Measurements from ENCODE around the gene HCRT. TPM values are rescaled to one million over a fixed set of nuclear protein-coding genes. Genes with fewer than 3 reads are reported as not detected.
A peak's percentile ranks its signal among the peaks of the same experiment; 100 is the strongest.

Gene HCRT
- polyA plus RNA-seq, 1 donor from 2014 or later = not detected

DNA sequence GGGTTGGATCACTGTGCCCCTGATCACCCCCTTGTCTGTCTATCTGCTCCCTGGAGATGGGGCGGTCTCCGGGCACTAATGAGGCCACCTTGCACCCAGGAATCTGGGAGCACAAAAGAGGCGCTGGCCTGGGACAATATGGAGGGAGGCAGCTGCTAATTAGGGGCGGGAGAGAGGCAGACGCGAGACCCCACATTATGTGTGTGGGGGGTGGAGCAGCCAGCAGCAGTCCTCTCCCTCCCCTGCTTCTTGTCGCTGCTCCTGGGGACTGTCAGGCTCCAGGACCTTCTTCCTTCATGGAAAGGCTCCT, 324 bp upstream of the HCRT start:
- Histone ChIP-seq H4K20me1 (ENCODE audit: insufficient read depth) (no peaks in the 10 kb centered on the region), H2AFZ (ENCODE audit: low read depth, low read length) (peak overlapping the region; percentile 51), H3F3A (ENCODE audit: insufficient read depth, low read length, poor library complexity, severe bottlenecking) (no peaks in the 10 kb centered on the region), H3K27ac (ENCODE audit: low read length) (peak overlapping the region; percentile 12), H3K79me2 (replicated peaks; ENCODE audit: insufficient read depth, low read length) (no peaks in the 10 kb centered on the region), H3K27me3 (ENCODE audit: insufficient read depth, low read depth, low read length) (peaks cover 32% of the 10 kb centered on the region), H3K4me2 (ENCODE audit: low read length) (no peak overlapping the region), H3K9me3 (ENCODE audit: low read length) (no peaks in the 10 kb centered on the region), H3K9ac (ENCODE audit: low read length) (peak overlapping the region; percentile 31), H3K4me3 (ENCODE audit: low read length) (no peak overlapping the region), H3K36me3 (ENCODE audit: insufficient read depth, low read length) (no peaks in the 10 kb centered on the region), H3K9me2 (ENCODE audit: insufficient read depth, low read length) (no peaks in the 10 kb centered on the region)
- TF ChIP-seq RAD21 (conservative IDR thresholded peaks at IDR 0.05) (no peak), EZH2 (IDR thresholded peaks at IDR 0.05; ENCODE audit: borderline replicate concordance, insufficient read depth, low read length, poor library complexity, severe bottlenecking) (no peak), TAF1 (IDR thresholded peaks at IDR 0.05; ENCODE audit: low read depth) (no peak), REST (IDR thresholded peaks at IDR 0.05; ENCODE audit: borderline replicate concordance) (no peak)

DNA sequence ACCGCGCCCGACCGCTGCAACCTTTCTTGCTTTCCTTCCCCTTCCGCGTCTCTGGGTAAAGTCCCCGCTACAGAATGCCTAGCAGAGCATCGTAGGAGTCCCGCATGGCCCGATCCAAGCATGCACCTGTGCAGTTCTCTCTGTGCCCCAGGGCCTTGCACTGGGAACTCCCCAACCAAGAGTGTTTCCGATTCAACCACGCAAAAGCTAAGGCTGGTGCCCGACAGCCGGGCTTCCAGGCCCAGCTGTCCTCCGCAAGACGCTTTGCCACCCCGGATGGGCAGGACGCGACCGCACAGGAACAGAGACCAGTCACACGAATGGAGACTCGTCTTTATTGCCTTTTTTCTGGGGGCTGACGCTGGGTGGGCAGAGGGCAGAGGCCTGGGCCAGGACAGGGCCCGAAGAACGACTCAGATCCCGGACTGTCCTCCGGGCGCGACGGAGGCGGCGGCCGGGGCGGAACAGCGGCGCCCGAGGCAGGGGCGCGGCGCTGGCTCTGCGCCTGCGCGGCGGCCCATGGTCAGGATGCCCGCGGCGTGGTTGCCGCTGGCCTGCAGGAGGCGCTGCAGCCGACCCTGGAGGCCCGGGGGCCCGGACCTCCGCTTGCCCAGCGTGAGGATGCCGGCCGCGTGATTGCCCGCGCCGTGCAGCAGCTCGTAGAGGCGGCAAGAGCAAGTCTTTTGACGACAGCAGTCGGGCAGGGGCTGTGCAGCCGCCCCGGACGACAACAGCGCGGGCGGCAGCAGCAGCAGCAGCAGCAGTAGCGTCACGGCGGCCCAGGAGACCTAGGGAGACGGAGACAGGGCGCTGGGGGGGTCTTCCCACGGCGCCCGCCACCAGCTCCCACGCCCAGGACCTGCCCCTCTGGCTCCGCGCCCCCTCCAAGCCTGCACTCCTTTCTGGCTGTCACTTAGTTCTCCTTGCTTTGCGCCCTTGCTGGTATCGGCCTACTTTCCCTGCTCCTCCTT, 1.2 kb downstream of the HCRT start:
- Histone ChIP-seq H4K20me1 (ENCODE audit: insufficient read depth) (no peaks in the 10 kb centered on the region), H3K9ac (ENCODE audit: low read length) (peak overlapping the region; percentile 68), H3K27me3 (ENCODE audit: insufficient read depth, low read depth, low read length) (peaks cover 48% of the 10 kb centered on the region), H3K4me2 (ENCODE audit: low read length) (peak overlapping the region; percentile 55), H3F3A (ENCODE audit: insufficient read depth, low read length, poor library complexity, severe bottlenecking) (no peaks in the 10 kb centered on the region), H3K27ac (ENCODE audit: low read length) (no peak overlapping the region), H3K36me3 (ENCODE audit: insufficient read depth, low read length) (no peaks in the 10 kb centered on the region), H3K9me2 (ENCODE audit: insufficient read depth, low read length) (no peaks in the 10 kb centered on the region), H3K79me2 (replicated peaks; ENCODE audit: insufficient read depth, low read length) (no peaks in the 10 kb centered on the region), H3K9me3 (ENCODE audit: low read length) (no peaks in the 10 kb centered on the region), H2AFZ (ENCODE audit: low read depth, low read length) (peak overlapping the region; percentile 83), H3K4me3 (ENCODE audit: low read length) (peak overlapping the region; percentile 68)
- TF ChIP-seq REST (IDR thresholded peaks at IDR 0.05; ENCODE audit: borderline replicate concordance) = no peak
- peak; percentile 92 for TF ChIP-seq CTCF (IDR thresholded peaks at IDR 0.05; ENCODE audit: poor library complexity, severe bottlenecking)
- no peak for TF ChIP-seq EZH2 (IDR thresholded peaks at IDR 0.05; ENCODE audit: borderline replicate concordance, insufficient read depth, low read length, poor library complexity, severe bottlenecking)
- TF ChIP-seq RAD21 (conservative IDR thresholded peaks at IDR 0.05) = peak; percentile 40
- peak; percentile 56 for TF ChIP-seq SMC3 (conservative IDR thresholded peaks at IDR 0.05; ENCODE audit: poor library complexity)
- TF ChIP-seq EP300 (conservative IDR thresholded peaks at IDR 0.05; ENCODE audit: poor library complexity, severe bottlenecking) = peak; percentile 36

Data from neural cell (in vitro differentiated cells).